ENCODE data around the gene GLIPR1L2.

DNA sequence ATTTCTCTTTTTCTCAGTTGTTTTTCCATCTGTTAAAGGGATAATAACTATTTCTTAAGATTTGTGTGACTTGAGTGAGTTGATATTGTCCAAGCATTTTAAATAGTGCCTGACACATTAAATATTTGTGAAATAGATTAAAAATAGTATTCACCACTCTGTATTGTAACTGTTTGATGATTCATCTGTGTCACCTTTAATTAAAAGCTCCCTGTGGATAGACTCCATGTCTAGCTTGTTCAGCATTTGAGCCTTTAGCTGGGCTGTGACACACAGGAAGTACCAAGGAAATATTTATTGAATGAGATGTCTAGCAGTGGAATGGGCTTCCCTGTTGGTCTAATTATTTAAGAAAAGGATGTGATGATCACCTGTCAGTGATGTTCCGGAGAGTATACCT lies 1.8 kb upstream of the GLIPR1L2 start:
- TF ChIP-seq, protein P1, sequence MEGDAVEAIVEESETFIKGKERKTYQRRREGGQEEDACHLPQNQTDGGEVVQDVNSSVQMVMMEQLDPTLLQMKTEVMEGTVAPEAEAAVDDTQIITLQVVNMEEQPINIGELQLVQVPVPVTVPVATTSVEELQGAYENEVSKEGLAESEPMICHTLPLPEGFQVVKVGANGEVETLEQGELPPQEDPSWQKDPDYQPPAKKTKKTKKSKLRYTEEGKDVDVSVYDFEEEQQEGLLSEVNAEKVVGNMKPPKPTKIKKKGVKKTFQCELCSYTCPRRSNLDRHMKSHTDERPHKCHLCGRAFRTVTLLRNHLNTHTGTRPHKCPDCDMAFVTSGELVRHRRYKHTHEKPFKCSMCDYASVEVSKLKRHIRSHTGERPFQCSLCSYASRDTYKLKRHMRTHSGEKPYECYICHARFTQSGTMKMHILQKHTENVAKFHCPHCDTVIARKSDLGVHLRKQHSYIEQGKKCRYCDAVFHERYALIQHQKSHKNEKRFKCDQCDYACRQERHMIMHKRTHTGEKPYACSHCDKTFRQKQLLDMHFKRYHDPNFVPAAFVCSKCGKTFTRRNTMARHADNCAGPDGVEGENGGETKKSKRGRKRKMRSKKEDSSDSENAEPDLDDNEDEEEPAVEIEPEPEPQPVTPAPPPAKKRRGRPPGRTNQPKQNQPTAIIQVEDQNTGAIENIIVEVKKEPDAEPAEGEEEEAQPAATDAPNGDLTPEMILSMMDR (IDR thresholded peaks at IDR 0.05), result no peak
- TF ChIP-seq POLR2A (IDR thresholded peaks at IDR 0.05), result no peak

Data from lower leg skin (tissue), 3 donors.